Mesothelial cell of epicardium (in vitro differentiated cells): Measurements from ENCODE around the gene TENM4. TPM values are rescaled to one million over a fixed set of nuclear protein-coding genes. Genes with fewer than 3 reads are reported as not detected.
A peak's percentile ranks its signal among the peaks of the same experiment; 100 is the strongest.

Experiments
- DNase-seq, 2 experiments: peaks; one replicate each; pipeline ENCODE4 v3.0.0; 2021; ENCODE audit warnings: low spot score in 2 of 2; ENCODE audit not compliant: unreplicated experiment in 2 of 2
- H3K27ac Mint-ChIP-seq: 2 replicates; pipeline ENCODE4 v1.8.0; 2021; ENCODE audit warnings: mixed read lengths
- H3K27me3 Mint-ChIP-seq: 2 replicates; pipeline ENCODE4 v1.8.0; 2021; ENCODE audit warnings: low read depth, mixed read lengths
- H3K36me3 Mint-ChIP-seq: 2 replicates; pipeline ENCODE4 v1.8.0; 2021; ENCODE audit warnings: mixed read lengths
- H3K4me1 Mint-ChIP-seq: 2 replicates; pipeline ENCODE4 v1.8.0; 2021; ENCODE audit warnings: mixed read lengths
- H3K4me3 Mint-ChIP-seq: 2 replicates; pipeline ENCODE4 v1.8.0; 2021; ENCODE audit warnings: mild to moderate bottlenecking, moderate library complexity, mixed read lengths
- H3K9me3 Mint-ChIP-seq: 2 replicates; pipeline ENCODE4 v1.8.0; 2021; ENCODE audit warnings: mixed read lengths
- CTCF ChIP-seq: fragments of 200-600 bp; sonication (generic); IDR thresholded peaks from one replicate; pipeline ENCODE4 v1.5.0; 2021; ENCODE audit warnings: antibody characterized with exemption; ENCODE audit not compliant: unreplicated experiment
- total RNA-seq: library from RNA; stranded (reverse); gene quantifications from 3 replicates; pipeline ENCODE4 v1.2.1, GENCODE V29; 2021

Gene TENM4
- total RNA-seq, 1 donor from 2014 or later: 187 TPM

- TF ChIP-seq CTCF: no peak
- H3K36me3 Mint-ChIP-seq: peaks cover 18% of the 10 kb centered on the region
- no peaks in the 10 kb centered on the region for H3K27me3 Mint-ChIP-seq
- no peak overlapping the region for H3K4me3 Mint-ChIP-seq
- H3K4me1 Mint-ChIP-seq: peaks cover 14% of the 10 kb centered on the region
- peak overlapping the region; percentile 55 for H3K27ac Mint-ChIP-seq
- H3K9me3 Mint-ChIP-seq: no peaks in the 10 kb centered on the region
- no peak for DNase-seq
Measured at GRCh38 chr11:78786086-78786485, 654.7 kb downstream of the TENM4 start.

GRCh38 chr11:78784321-78785061 lies 656.3 kb downstream of the TENM4 start:
- H3K9me3 Mint-ChIP-seq: no peaks in the 10 kb centered on the region
- TF ChIP-seq CTCF: no peak
- no peak overlapping the region for H3K4me3 Mint-ChIP-seq
- peaks cover 18% of the 10 kb centered on the region for H3K36me3 Mint-ChIP-seq
- H3K27me3 Mint-ChIP-seq: no peaks in the 10 kb centered on the region
- peak overlapping the region; percentile 39 for H3K27ac Mint-ChIP-seq
- DNase-seq: no peak
- peaks cover 14% of the 10 kb centered on the region for H3K4me1 Mint-ChIP-seq

GRCh38 chr11:78783846-78784245 lies 657.0 kb downstream of the TENM4 start:
- Mint-ChIP-seq H3K27me3 (no peaks in the 10 kb centered on the region), H3K27ac (no peak overlapping the region), H3K36me3 (peaks cover 19% of the 10 kb centered on the region), H3K4me1 (peaks cover 14% of the 10 kb centered on the region), H3K9me3 (no peaks in the 10 kb centered on the region), H3K4me3 (no peak overlapping the region)
- no peak for TF ChIP-seq CTCF
- DNase-seq: no peak

GRCh38 chr11:78783301-78783700 lies 657.5 kb downstream of the TENM4 start:
- Mint-ChIP-seq H3K9me3 (no peaks in the 10 kb centered on the region), H3K4me1 (peaks cover 14% of the 10 kb centered on the region), H3K4me3 (no peak overlapping the region), H3K27me3 (no peaks in the 10 kb centered on the region), H3K27ac (no peak overlapping the region), H3K36me3 (peaks cover 24% of the 10 kb centered on the region)
- TF ChIP-seq CTCF: no peak
- DNase-seq: no peak

GRCh38 chr11:78782725-78783124 lies 658.1 kb downstream of the TENM4 start:
- DNase-seq: no peak
- H3K27me3 Mint-ChIP-seq: no peaks in the 10 kb centered on the region
- no peak for TF ChIP-seq CTCF
- no peaks in the 10 kb centered on the region for H3K9me3 Mint-ChIP-seq
- peaks cover 20% of the 10 kb centered on the region for H3K36me3 Mint-ChIP-seq
- H3K4me1 Mint-ChIP-seq: peaks cover 14% of the 10 kb centered on the region
- H3K4me3 Mint-ChIP-seq: no peak overlapping the region
- no peak overlapping the region for H3K27ac Mint-ChIP-seq
